ENCODE data around the gene PIKFYVE. TPM values are rescaled to one million over a fixed set of nuclear protein-coding genes. Genes with fewer than 3 reads are reported as not detected.

Gene PIKFYVE
- total and polyA plus RNA-seq, 2 of the 8 experiments (the other 6 are each of a cell fraction or from before 2014, with no cell fraction given): 8.8 to 33.5 TPM

DNA sequence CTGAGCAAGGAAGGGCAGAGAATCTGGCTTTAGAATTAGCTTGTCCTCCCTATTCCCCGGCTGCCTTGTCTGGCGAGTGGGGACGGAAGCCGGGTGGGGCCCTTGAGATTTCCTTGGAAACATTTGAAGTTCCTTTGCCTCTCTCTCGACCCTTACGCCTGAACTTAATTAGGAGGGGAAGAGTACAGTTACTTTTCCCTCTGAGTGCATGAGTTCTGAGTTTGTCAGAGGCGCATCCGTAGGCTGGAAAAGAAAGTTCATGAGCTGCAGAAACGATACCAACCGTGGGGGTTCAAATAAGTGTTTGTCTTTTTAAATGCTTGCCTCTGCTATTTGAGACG, 468 bp downstream of the PIKFYVE start:
- peak overlapping the region; percentile 50 for H3K27ac ChIP-seq (ENCODE audit: low read depth, low read length)
- H3K23ac ChIP-seq (ENCODE audit: insufficient read length): no peak overlapping the region
- no peak overlapping the region for H2BK12ac ChIP-seq (ENCODE audit: low read depth, low read length)
- H4K20me1 ChIP-seq (replicated peaks in 1 of 2; ENCODE audit: control insufficient read depth in 1 of 2, insufficient read depth in 2 of 2, low read length in 2 of 2): peaks cover 0 to 5% of the 10 kb centered on the region in 2 experiments
- no peaks in the 10 kb centered on the region for H3K27me3 ChIP-seq (replicated peaks in 1 of 4; ENCODE audit: control insufficient read depth in 3 of 4, extremely low read depth in 1 of 4, insufficient read depth in 3 of 4, low read length in 3 of 4)
- no peak for FAIRE-seq
- no peak overlapping the region for H2AFZ ChIP-seq (ENCODE audit: low read length)
- peaks cover 5% of the 10 kb centered on the region; the same call in 1 of the 2 replicates for H3K23me2 ChIP-seq (ENCODE audit: low read depth, low read length)
- DNase-seq (ENCODE audit: low read depth in 1 of 2, low spot score in 2 of 2): no peak
- peak overlapping the region; percentile 19; the same call in 1 of the 2 replicates for H3K18ac ChIP-seq (ENCODE audit: extremely low read depth, low read length)
- POLR2A ChIA-PET (ENCODE audit: partially characterized antibody): interaction anchor here (1.0 to 4.9 kb wide), 4 partner anchors 8 to 18 kb away, joined by 3 to 68 read pairs (median 6); partner anchors contain the start of gene IDH1
- no peak overlapping the region for H3K4ac ChIP-seq (replicated peaks; ENCODE audit: insufficient read length, low read depth, low read length)
- peak overlapping the region; percentile 45; the same call in 1 of the 2 replicates for H2BK5ac ChIP-seq (ENCODE audit: low read depth, low read length)
- H3K36me3 ChIP-seq (ENCODE audit: control insufficient read depth in 2 of 4, insufficient read depth in 4 of 4, low read length in 3 of 4): peaks cover 0 to 3% (median 1%) of the 10 kb centered on the region in 4 experiments; a peak in 3 of 8 replicates
- H3K79me2 ChIP-seq (ENCODE audit: control insufficient read depth in 1 of 2, insufficient read depth in 2 of 2, low read length in 2 of 2): peaks cover 7 to 45% of the 10 kb centered on the region in 2 experiments
- H3K9me3 ChIP-seq (ENCODE audit: insufficient read depth in 2 of 2, low read depth in 1 of 2, low read length in 1 of 2): no peaks in the 10 kb centered on the region
- peaks cover 0 to 8% (median 4%) of the 10 kb centered on the region in 4 experiments; a peak in 5 of 7 replicates for H3K4me1 ChIP-seq (replicated peaks in 1 of 4; ENCODE audit: control insufficient read depth in 3 of 4, insufficient read depth in 4 of 4, low read length in 3 of 4)
- H4K5ac ChIP-seq (ENCODE audit: insufficient read length, low read depth, low read length): peak overlapping the region; percentile 27
- H4K8ac ChIP-seq (ENCODE audit: extremely low read depth, insufficient read depth, low read length): no peak overlapping the region
- no peak overlapping the region for H3K14ac ChIP-seq (ENCODE audit: insufficient read length)
- TF ChIP-seq JUN (IDR thresholded peaks at IDR 0.05; ENCODE audit: low read depth, low read length) (no peak), JUND (IDR thresholded peaks at IDR 0.05; ENCODE audit: low read length) (no peak), POLR2AphosphoS5 (IDR thresholded peaks at IDR 0.05; ENCODE audit: low read depth, low read length) (0 out of 2 replicates have a peak, but pooled peaks have one; percentile 21)
- peaks cover 5% of the 10 kb centered on the region for H3K79me1 ChIP-seq (ENCODE audit: low read depth, low read length)
- H2BK15ac ChIP-seq (ENCODE audit: low read length): 0 out of 2 replicates have a peak overlapping the region, but pooled peaks have one; percentile 18
- H3K4me2 ChIP-seq (ENCODE audit: insufficient read depth in 1 of 2, low read depth in 2 of 2, low read length in 2 of 2): peak overlapping the region; percentile 70 to 86
- CTCF ChIA-PET (ENCODE audit: partially characterized antibody): interaction anchor here (0.6 to 5.3 kb wide), 4 partner anchors 11 to 164 kb away, joined by 3 to 32 read pairs (median 15); partner anchors contain the start of gene IDH1
- no peak overlapping the region for H2AK5ac ChIP-seq (ENCODE audit: low read depth, low read length)
- peak overlapping the region; percentile 49 to 69 (median 66); a peak in 6 of 7 replicates for H3K9ac ChIP-seq (replicated peaks in 1 of 4; ENCODE audit: extremely low read depth in 1 of 4, low read depth in 3 of 4, low read length in 3 of 4)
- 1% methylated on average over 11 of the region's 11 CpGs; no CpG with 5 or more reads in 1 of the 2 experiments for WGBS, 2 experiments (ENCODE audit: extremely low coverage in 1 of 2, insufficient coverage in 1 of 2, insufficient read length in 1 of 2, insufficient replicate concordance in 2 of 2, low coverage in 1 of 2, low lambda C conversion rate in 2 of 2, missing lambda C conversion rate in 1 of 2)
- peak overlapping the region; percentile 19 for H4K91ac ChIP-seq (replicated peaks; ENCODE audit: insufficient read length, low read length)
- H2BK120ac ChIP-seq (replicated peaks; ENCODE audit: low read depth, low read length): no peak overlapping the region
- H2BK20ac ChIP-seq (ENCODE audit: low read length): no peak overlapping the region
- peak overlapping the region; percentile 54 for H3K56ac ChIP-seq (replicated peaks; ENCODE audit: insufficient read length, low read depth, low read length)
- peak overlapping the region; percentile 85 to 87 (median 86) for H3K4me3 ChIP-seq (ENCODE audit: extremely low read depth in 1 of 4, insufficient read depth in 2 of 4, low read depth in 3 of 4, low read length in 4 of 4)
